Left forelimb (tissue), 1 donor: ENCODE data around the gene PIGS.
"Not testable (repeated sequence)": the region's sequence is repeated elsewhere in the genome, so short reads cannot be mapped to it uniquely, and the experiment has no call there.

Experiments
- DNase-seq: peaks from one replicate; pipeline ENCODE4 v3.0.0-alpha.2; 2018; ENCODE audit warnings: low spot score

The PIGS gene

DNA sequence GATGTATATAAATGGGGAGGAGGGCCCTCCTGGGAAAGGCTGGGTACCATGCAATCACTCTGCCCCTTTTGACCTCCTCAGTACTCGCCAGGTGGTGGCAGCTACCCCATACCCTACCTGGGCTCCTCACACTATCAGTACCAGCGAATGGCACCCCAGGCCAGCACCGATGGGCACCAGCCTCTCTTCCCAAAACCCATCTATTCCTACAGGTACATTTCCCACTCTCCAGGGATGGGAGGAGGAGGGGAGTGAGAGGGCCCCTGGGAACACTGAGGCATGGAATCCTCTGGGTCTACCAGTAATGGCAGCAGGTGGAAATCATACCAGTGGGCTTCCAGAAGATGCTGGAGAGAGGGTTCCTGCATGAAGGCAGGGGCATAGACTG lies 42.3 kb downstream of the PIGS start:
- DNase-seq, result no peak

DNA sequence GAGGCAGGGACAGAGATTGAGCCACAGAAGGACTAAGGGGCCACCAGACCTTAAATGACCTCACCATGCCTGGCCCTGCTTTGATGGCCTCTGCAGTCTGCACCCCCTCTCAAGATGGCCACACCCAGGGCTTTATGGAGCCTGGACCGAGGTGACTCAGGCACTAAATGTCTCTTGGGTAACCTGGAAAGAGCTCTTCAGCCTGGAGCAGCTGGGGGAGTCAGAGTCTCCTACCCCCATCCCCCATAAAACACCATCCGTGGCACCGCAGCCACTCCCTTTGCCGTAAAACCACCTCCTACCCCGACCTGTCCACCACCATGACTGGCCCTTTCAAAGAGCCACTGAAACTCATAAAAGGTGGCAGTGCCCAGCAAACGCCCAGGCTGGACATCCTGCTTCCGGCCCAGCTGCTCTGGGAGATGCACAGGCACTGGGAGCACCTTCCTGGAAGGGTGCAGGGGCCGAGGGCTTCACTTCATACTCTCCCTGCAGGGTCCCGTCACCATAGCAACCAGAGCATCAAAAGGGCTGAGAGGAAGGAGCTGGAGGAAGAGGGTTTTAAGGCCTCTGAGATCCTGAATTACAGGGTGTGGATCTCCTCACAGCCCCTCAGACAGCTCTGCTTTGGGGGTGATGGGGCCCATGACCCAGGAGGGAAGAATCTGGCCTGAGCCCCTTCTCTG lies 42.9 kb downstream of the PIGS start:
- no peak for DNase-seq

- DNase-seq, result no peak
Observed at GRCh38 chr17:28527859-28528258, 43.5 kb downstream of the PIGS start.

DNA sequence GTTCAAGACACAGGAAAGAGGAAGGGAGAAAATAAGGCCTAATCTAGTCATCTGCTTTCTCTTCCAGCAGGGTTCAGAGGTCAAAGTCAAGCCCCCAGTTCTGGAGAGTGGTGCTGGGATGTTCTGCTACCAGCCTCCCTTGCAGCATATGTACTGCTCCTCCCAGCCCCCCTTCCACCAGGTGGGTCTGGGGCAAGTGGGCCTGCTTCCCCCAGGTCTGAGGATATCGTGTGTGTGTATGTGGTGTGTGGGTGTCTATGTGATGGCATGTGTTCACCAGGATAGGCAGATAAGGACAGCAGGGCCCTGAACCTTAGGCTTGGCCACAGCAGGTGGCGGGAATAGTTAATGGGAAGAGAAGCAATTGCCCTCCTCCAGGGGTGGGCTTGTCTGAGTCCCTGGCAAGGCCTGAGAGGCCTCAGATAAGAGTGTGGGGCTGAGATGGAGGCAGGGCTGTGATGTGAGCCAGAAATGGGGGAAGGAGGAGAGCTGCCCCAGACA lies 44.1 kb downstream of the PIGS start:
- DNase-seq, result no peak

GRCh38 chr17:28526381-28526780 lies 44.9 kb downstream of the PIGS start:
- DNase-seq, result no peak

GRCh38 chr17:28524476-28525424 lies 46.6 kb downstream of the PIGS start:
- no peak for DNase-seq

DNA sequence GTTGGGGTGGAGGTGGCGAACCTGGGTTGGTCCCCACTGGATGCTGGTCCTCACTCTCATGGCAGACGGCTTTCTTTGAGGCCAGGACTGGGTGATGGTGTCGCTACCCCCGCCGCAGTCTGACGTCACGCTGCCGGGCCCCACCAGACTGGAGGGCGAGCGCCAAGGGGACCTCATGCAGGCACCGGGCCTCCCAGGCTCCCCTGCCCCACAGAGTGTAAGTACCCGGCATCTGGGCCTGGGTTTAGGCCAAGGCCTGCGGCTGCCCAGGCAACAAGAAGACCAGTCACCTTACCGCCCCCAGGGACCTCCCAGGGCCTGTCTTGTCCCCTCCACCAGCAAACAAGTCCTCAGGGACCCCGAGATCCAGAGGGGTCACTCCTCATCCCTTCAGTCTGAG lies 47.4 kb downstream of the PIGS start:
- no peak for DNase-seq

DNA sequence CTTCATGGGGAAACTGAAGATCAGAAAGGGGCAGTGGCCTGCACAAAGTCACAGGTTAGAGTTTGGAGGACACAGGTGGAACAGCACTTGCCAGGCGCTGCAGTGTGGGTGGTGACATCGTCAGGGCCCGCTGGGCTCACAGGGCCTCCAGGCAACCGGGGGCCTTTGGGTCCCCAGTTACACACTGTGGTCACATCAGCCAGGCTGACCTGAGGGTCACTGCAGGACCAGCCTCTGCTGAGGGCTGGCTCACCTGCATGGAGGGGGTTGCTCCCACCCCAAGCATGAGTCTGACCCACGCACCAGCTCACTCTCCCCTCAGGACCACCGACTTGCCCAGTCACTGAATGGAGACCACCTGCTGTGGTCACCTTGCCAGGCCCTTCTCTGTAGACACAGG lies 48.1 kb downstream of the PIGS start:
- DNase-seq, result no peak

GRCh38 chr17:28522281-28522680 lies 49.0 kb downstream of the PIGS start:
- not testable (repeated sequence) for DNase-seq

- no peak for DNase-seq
Observed at GRCh38 chr17:28521311-28522085, 49.8 kb downstream of the PIGS start.

GRCh38 chr17:28520687-28521086 lies 50.6 kb downstream of the PIGS start:
- DNase-seq, result no peak

DNA sequence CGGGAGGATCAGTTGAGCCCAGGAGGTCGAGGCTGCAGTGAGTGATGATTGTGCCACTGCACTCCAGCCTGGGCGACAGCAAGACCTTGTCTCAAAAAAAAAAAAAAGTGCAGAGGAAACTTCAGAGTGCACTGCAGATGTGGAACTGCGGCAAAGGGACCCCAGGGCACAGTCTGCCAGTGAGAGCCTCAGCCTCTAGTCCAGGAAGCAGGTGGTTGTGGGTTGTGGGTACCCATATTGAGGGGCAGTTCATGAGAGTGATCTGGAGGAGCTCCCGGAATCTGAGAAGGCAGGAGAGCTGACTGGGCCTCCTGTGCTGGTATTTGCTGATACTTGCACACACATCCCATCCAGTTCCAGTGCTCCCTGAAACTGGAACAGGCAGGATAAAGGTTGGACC lies 52.1 kb downstream of the PIGS start:
- DNase-seq, result no peak

GRCh38 chr17:28518578-28518977 lies 52.7 kb downstream of the PIGS start:
- DNase-seq, result no peak

DNA sequence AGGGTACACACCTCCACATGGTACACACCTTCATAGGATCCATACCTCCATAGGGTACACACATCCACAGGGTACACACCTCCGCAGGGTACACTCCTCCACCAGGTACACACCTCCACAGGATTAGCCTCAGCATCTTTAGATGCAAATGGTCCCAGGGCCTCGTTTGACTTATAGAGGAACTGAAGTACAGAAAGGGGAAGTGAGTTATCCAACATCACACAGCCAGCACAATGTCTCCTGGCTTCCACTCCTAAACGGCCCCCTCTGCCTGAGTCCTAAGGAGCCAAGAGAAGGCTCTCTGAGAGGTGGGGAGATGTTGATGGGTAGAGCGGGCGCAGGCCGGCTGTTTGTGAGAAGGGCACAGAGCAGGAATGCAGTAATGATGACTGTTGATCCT lies 53.2 kb downstream of the PIGS start:
- DNase-seq, result no peak

- DNase-seq, result no peak
Observed at GRCh38 chr17:28515518-28515917, 55.8 kb downstream of the PIGS start.

GRCh38 chr17:28514561-28515002 lies 56.7 kb downstream of the PIGS start:
- no peak for DNase-seq

DNA sequence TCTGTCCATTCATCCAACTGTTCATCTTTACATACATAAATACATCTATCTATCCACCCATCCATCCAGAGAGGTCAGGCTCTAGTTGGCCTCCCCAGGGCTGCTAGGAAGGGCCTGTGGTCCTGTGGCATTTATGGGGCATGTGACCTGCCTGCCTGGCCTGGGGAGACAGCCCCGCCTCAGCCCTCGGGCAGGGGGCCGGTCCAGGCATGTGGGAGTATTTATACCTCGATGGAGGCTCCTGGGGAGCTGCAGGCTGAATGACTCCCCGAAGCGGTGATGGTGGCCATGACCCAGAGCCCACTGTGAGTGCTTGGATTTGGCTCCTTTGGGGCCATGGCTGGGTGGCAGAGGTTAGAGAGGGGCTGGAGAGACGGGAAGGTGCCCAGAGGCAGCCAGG lies 57.8 kb downstream of the PIGS start:
- no peak for DNase-seq

DNA sequence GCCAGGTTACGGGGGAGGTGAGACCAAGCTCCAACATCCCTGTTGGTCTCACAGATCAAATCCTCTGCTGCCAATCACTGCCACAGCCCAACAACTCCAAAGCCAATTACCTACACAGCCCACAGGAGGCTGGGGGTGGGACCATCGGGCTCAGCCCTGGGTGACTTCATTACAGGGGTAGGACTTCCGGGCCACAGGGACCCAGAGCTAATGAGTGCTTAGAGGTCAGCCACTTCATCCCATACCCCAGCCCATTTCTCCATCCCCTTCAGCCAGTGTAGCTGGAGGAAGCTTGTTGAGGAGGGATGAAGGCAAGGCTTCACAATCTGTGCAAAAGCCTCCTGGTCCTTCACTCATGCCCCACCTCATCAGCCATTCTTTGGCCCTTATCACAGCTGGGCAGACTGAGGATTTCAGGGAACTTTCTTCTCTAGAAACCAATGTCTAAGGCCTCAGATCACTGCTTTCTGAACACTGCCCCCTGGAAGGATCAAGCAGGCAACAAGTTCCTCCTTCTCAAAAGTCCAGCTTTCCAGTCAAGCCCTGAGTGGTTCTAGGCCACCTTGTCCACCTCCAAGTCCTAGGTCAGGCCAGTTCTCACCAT lies 59.4 kb downstream of the PIGS start:
- DNase-seq, result no peak

GRCh38 chr17:28509789-28510188 lies 61.5 kb downstream of the PIGS start:
- no peak for DNase-seq

DNA sequence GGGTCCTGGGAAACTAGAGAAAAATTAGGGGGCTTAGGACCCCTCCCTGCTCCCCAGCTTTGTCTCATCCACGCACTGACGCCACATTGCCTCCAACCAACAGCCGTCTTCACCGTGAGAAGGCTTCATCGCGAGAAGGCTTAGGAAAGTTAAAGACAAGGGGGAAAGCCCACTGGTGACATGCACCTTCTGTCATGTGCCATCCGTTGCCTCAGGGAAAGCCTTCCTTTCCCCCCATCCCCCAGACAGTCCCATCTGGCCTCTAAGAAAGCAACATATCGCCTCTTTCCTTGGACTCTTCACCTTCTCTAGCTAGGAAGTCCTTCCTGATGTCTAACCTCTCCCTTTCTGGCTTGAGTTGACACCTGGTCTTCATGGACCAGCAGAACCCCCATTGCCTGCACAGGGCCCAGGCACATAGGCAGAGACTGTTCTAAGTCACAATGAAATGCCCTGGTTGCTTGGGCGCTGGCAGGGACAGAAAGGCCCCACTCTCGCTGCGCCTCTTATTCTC lies 63.1 kb downstream of the PIGS start:
- no peak for DNase-seq

GRCh38 chr17:28507567-28508203 lies 63.6 kb downstream of the PIGS start:
- DNase-seq, result no peak
